ENCODE data around the gene RBM15. TPM values are rescaled to one million over a fixed set of nuclear protein-coding genes. Genes with fewer than 3 reads are reported as not detected.

The RBM15 gene
- total and polyA plus RNA-seq, 2 of the 4 experiments (the other 2 are of a cell fraction), result 6.3 to 31.7 TPM

DNA sequence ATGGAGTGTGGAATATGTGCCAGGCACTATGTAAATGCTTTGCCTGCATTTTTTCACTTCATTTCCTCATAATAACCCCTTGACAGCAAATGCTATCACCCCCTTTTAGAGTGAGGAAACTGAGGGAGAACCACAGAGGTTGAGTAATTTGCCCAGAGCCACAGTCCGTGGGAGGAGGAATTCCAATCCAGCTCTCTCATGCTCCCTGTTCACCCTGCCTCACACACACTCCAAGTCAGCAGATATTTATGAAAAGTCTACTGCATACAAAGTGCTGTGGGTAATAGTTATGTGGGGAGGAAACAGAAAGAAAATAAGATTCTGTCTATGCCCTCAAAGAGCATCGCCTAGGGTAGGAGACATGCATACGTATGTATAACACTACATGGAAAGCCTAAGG lies 30.9 kb upstream of the RBM15 start:
- Histone ChIP-seq H4K20me1 (ENCODE audit: insufficient read depth, low read length) (no peaks in the 10 kb centered on the region), H3K18ac (ENCODE audit: low read depth, low read length) (no peak overlapping the region), H2AK5ac (ENCODE audit: low read depth, low read length) (no peak overlapping the region), H3K9me3 (ENCODE audit: control insufficient read depth, insufficient read depth, low read length) (no peaks in the 10 kb centered on the region), H3K27ac (ENCODE audit: insufficient read depth, low read length) (no peak overlapping the region), H3K23ac (ENCODE audit: low read depth, low read length) (no peak overlapping the region), H2BK20ac (ENCODE audit: low read depth, low read length) (no peak overlapping the region), H2AK9ac (replicated peaks; ENCODE audit: low read depth, low read length, poor library complexity) (no peak overlapping the region), H3K56ac (ENCODE audit: extremely low read depth, insufficient read depth, low read length) (no peak overlapping the region), H3K9me1 (ENCODE audit: insufficient read depth, low read length) (no peaks in the 10 kb centered on the region; the same call in 1 of the 2 replicates), H3K9ac (ENCODE audit: low read depth, low read length) (no peak overlapping the region), H3K36me3 (ENCODE audit: control insufficient read depth, insufficient read depth, low read length) (no peaks in the 10 kb centered on the region), H3K4me1 (ENCODE audit: control insufficient read depth, insufficient read depth, low read length) (peaks cover 12% of the 10 kb centered on the region), H2BK5ac (ENCODE audit: low read depth, low read length, poor library complexity, severe bottlenecking) (no peak overlapping the region), H4K91ac (ENCODE audit: insufficient read depth, low read depth, low read length) (no peak overlapping the region), H4K5ac (ENCODE audit: low read depth, low read length) (no peak overlapping the region), H3K4me3 (ENCODE audit: insufficient read depth, low read depth, low read length) (no peak overlapping the region), H3K4ac (ENCODE audit: low read depth, low read length) (no peak overlapping the region), H2BK15ac (ENCODE audit: low read depth, low read length) (no peak overlapping the region), H3K4me2 (ENCODE audit: low read depth, low read length) (peak overlapping the region; percentile 33; the same call in 1 of the 2 replicates), H2AFZ (replicated peaks; ENCODE audit: low read length, poor library complexity) (no peak overlapping the region), H4K8ac (ENCODE audit: low read depth in 2 of 2, low read length in 2 of 2) (no peak overlapping the region), H3K27me3 (ENCODE audit: control insufficient read depth, insufficient read depth, low read length) (peaks cover 2% of the 10 kb centered on the region; the same call in 1 of the 2 replicates), H3K79me1 (ENCODE audit: low read depth in 1 of 2, low read length in 2 of 2) (no peaks in the 10 kb centered on the region), H3K14ac (replicated peaks; ENCODE audit: low read depth, low read length) (no peak overlapping the region), H2BK120ac (ENCODE audit: low read depth, low read length) (no peak overlapping the region)
- in situ Hi-C loops (cut with MboI; ENCODE audit: low sequenced_read_pairs) (loop anchor here (5.0 kb wide), 1 partner anchor 106 kb away; no protein-coding TSS in a partner anchor), dilution Hi-C loops (cut with HindIII; ENCODE audit: low sequenced_read_pairs, unreplicated experiment) (no loop called here), intact Hi-C loops (cut with micrococcal nuclease) (no loop called here)
- whole genome bisulfite sequencing, 2 experiments (ENCODE audit: extremely low coverage in 2 of 2, insufficient read length in 1 of 2), result no CpG with 5 or more reads among the region's 3 CpGs
- POLR2A ChIA-PET (ENCODE audit: unreplicated experiment), result no interaction called here
- CTCF ChIA-PET, result interaction anchor here (0.5 to 3.6 kb wide), 3 partner anchors 101 to 359 kb away, joined by 3 to 33 read pairs (median 3); no protein-coding TSS in a partner anchor
- ATAC-seq (ENCODE audit: low read depth), result peak; percentile 77
- TF ChIP-seq, protein P1, sequence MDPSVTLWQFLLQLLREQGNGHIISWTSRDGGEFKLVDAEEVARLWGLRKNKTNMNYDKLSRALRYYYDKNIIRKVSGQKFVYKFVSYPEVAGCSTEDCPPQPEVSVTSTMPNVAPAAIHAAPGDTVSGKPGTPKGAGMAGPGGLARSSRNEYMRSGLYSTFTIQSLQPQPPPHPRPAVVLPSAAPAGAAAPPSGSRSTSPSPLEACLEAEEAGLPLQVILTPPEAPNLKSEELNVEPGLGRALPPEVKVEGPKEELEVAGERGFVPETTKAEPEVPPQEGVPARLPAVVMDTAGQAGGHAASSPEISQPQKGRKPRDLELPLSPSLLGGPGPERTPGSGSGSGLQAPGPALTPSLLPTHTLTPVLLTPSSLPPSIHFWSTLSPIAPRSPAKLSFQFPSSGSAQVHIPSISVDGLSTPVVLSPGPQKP (IDR thresholded peaks at IDR 0.05; ENCODE audit: borderline replicate concordance, low read depth, low read length), result no peak
- TF ChIP-seq CTCF (conservative IDR thresholded peaks at IDR 0.05; ENCODE audit: low read depth, low read length) (no peak), CEBPB (IDR thresholded peaks at IDR 0.05; ENCODE audit: low read depth, low read length) (peak; percentile 91), RFX5 (IDR thresholded peaks at IDR 0.05; ENCODE audit: low read depth, low read length) (no peak), MAZ (IDR thresholded peaks at IDR 0.05; ENCODE audit: borderline replicate concordance, low read depth, low read length) (0 out of 2 replicates have a peak, but pooled peaks have one; percentile 28), POLR2A (IDR thresholded peaks at IDR 0.05; ENCODE audit: low read depth, low read length) (no peak), BHLHE40 (IDR thresholded peaks at IDR 0.05; ENCODE audit: low read depth, low read length) (peak; percentile 37; the same call in 1 of the 2 replicates), RCOR1 (IDR thresholded peaks at IDR 0.05; ENCODE audit: insufficient replicate concordance, low read length) (no peak), FOS (IDR thresholded peaks at IDR 0.05; ENCODE audit: low read depth, low read length) (peak; percentile 58; the same call in 1 of the 2 replicates), MXI1 (IDR thresholded peaks at IDR 0.05; ENCODE audit: borderline replicate concordance, low read depth, low read length) (no peak), MAFK (IDR thresholded peaks at IDR 0.05; ENCODE audit: low read depth, low read length) (peak; percentile 78)
- TF ChIP-seq, protein P2, sequence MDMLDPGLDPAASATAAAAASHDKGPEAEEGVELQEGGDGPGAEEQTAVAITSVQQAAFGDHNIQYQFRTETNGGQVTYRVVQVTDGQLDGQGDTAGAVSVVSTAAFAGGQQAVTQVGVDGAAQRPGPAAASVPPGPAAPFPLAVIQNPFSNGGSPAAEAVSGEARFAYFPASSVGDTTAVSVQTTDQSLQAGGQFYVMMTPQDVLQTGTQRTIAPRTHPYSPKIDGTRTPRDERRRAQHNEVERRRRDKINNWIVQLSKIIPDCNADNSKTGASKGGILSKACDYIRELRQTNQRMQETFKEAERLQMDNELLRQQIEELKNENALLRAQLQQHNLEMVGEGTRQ (IDR thresholded peaks at IDR 0.05; ENCODE audit: low read depth, low read length), result no peak
- BruUV-seq (replicated peaks), result no TSS peak
- peak; percentile 87 for DNase-seq

All from IMR-90 (cell line).